Measurements from ENCODE around the gene LY6G5B.

LY6G5B gene

GRCh38 chr6:31663126-31663960 lies 6.4 kb upstream of the LY6G5B start:
- DNase-seq (ENCODE audit: low read depth) = peak; percentile 69

GRCh38 chr6:31663961-31664789 lies 5.6 kb upstream of the LY6G5B start:
- DNase-seq (ENCODE audit: low read depth) = peak; percentile 87

- DNase-seq (ENCODE audit: low read depth) = peak; percentile 96
Observed at GRCh38 chr6:31664790-31665500, 4.8 kb upstream of the LY6G5B start, which contains the start of gene GPANK1. GPANK1 (minus strand) TSS chr6:31664997; CDS start chr6:31664478, 519 bp downstream.

- DNase-seq (ENCODE audit: low read depth) = peak; percentile 98
Observed at GRCh38 chr6:31665501-31666336, 4.1 kb upstream of the LY6G5B start, which contains the start of gene CSNK2B. CSNK2B (plus strand) TSS chr6:31666080; CDS start chr6:31666832, 752 bp downstream.

GRCh38 chr6:31666337-31666965 lies 3.3 kb upstream of the LY6G5B start:
- DNase-seq (ENCODE audit: low read depth) = peak; percentile 51

- DNase-seq (ENCODE audit: low read depth) = no peak
Observed at GRCh38 chr6:31676322-31676903, 6.6 kb downstream of the LY6G5B start.

GRCh38 chr6:31676904-31677303 lies 7.1 kb downstream of the LY6G5B start:
- DNase-seq (ENCODE audit: low read depth) = no peak

GRCh38 chr6:31677955-31678354 lies 8.2 kb downstream of the LY6G5B start:
- no peak for DNase-seq (ENCODE audit: low read depth)

GRCh38 chr6:31680226-31681134 lies 10.7 kb downstream of the LY6G5B start, which contains the start of gene LY6G5C:
LY6G5C (minus strand) TSS chr6:31681067; CDS start chr6:31680373, 694 bp downstream.
- peak; percentile 94 for DNase-seq (ENCODE audit: low read depth)

GRCh38 chr6:31681135-31681671 lies 11.4 kb downstream of the LY6G5B start:
- peak; percentile 29 for DNase-seq (ENCODE audit: low read depth)

- no peak for DNase-seq (ENCODE audit: low read depth)
Observed at GRCh38 chr6:31683591-31683990, 13.8 kb downstream of the LY6G5B start.

GRCh38 chr6:31686483-31686882 lies 16.7 kb downstream of the LY6G5B start:
- DNase-seq (ENCODE audit: low read depth) = no peak

GRCh38 chr6:31687321-31687720 lies 17.5 kb downstream of the LY6G5B start:
- no peak for DNase-seq (ENCODE audit: low read depth)

- DNase-seq (ENCODE audit: low read depth) = no peak
Observed at GRCh38 chr6:31687860-31688693, 18.3 kb downstream of the LY6G5B start.

- DNase-seq (ENCODE audit: low read depth) = no peak
Observed at GRCh38 chr6:31689249-31690110, 19.7 kb downstream of the LY6G5B start.

- DNase-seq (ENCODE audit: low read depth) = peak; percentile 15
Observed at GRCh38 chr6:31690231-31691077, 20.7 kb downstream of the LY6G5B start.

Data from iris pigment epithelial cell (primary cell).